ENCODE measurements around the gene PCF11.

PCF11 gene

GRCh38 chr11:83168756-83169155 is 11.8 kb downstream of the PCF11 start:
- TF ChIP-seq TAF1 (IDR thresholded peaks at IDR 0.05; ENCODE audit: borderline replicate concordance, insufficient read depth, low read length), result no peak
- TF ChIP-seq SIN3A (IDR thresholded peaks at IDR 0.05; ENCODE audit: borderline replicate concordance, insufficient read depth, low read length), result no peak
- no peak for TF ChIP-seq REST (IDR thresholded peaks at IDR 0.05; ENCODE audit: insufficient read depth in 1 of 2, low read depth in 2 of 2, low read length in 2 of 2)
- TF ChIP-seq POLR2AphosphoS5 (IDR thresholded peaks at IDR 0.05; ENCODE audit: low read depth, low read length), result no peak
- TF ChIP-seq FOXP2 (optimal IDR thresholded peaks at IDR 0.05; ENCODE audit: borderline replicate concordance, extremely low read depth, extremely low read length, insufficient read depth), result no peak

GRCh38 chr11:83170865-83171264 is 13.9 kb downstream of the PCF11 start:
- no peak for TF ChIP-seq FOXP2 (optimal IDR thresholded peaks at IDR 0.05; ENCODE audit: borderline replicate concordance, extremely low read depth, extremely low read length, insufficient read depth)
- TF ChIP-seq TAF1 (IDR thresholded peaks at IDR 0.05; ENCODE audit: borderline replicate concordance, insufficient read depth, low read length), result no peak
- TF ChIP-seq POLR2AphosphoS5 (IDR thresholded peaks at IDR 0.05; ENCODE audit: low read depth, low read length), result no peak
- TF ChIP-seq SIN3A (IDR thresholded peaks at IDR 0.05; ENCODE audit: borderline replicate concordance, insufficient read depth, low read length), result no peak
- no peak for TF ChIP-seq REST (IDR thresholded peaks at IDR 0.05; ENCODE audit: insufficient read depth in 1 of 2, low read depth in 2 of 2, low read length in 2 of 2)

GRCh38 chr11:83172551-83172950 is 15.6 kb downstream of the PCF11 start:
- no peak for TF ChIP-seq POLR2AphosphoS5 (IDR thresholded peaks at IDR 0.05; ENCODE audit: low read depth, low read length)
- TF ChIP-seq TAF1 (IDR thresholded peaks at IDR 0.05; ENCODE audit: borderline replicate concordance, insufficient read depth, low read length), result no peak
- no peak for TF ChIP-seq SIN3A (IDR thresholded peaks at IDR 0.05; ENCODE audit: borderline replicate concordance, insufficient read depth, low read length)
- no peak for TF ChIP-seq FOXP2 (optimal IDR thresholded peaks at IDR 0.05; ENCODE audit: borderline replicate concordance, extremely low read depth, extremely low read length, insufficient read depth)
- TF ChIP-seq REST (IDR thresholded peaks at IDR 0.05; ENCODE audit: insufficient read depth in 1 of 2, low read depth in 2 of 2, low read length in 2 of 2), result no peak

GRCh38 chr11:83174008-83174407 is 17.1 kb downstream of the PCF11 start:
- TF ChIP-seq FOXP2 (optimal IDR thresholded peaks at IDR 0.05; ENCODE audit: borderline replicate concordance, extremely low read depth, extremely low read length, insufficient read depth) (no peak), SIN3A (IDR thresholded peaks at IDR 0.05; ENCODE audit: borderline replicate concordance, insufficient read depth, low read length) (no peak), TAF1 (IDR thresholded peaks at IDR 0.05; ENCODE audit: borderline replicate concordance, insufficient read depth, low read length) (no peak), REST (IDR thresholded peaks at IDR 0.05; ENCODE audit: insufficient read depth in 1 of 2, low read depth in 2 of 2, low read length in 2 of 2) (no peak), POLR2AphosphoS5 (IDR thresholded peaks at IDR 0.05; ENCODE audit: low read depth, low read length) (no peak)

GRCh38 chr11:83175815-83176214 is 18.9 kb downstream of the PCF11 start:
- TF ChIP-seq SIN3A (IDR thresholded peaks at IDR 0.05; ENCODE audit: borderline replicate concordance, insufficient read depth, low read length), result no peak

All from PFSK-1 (cell line).